ENCODE data around the gene NUDT4.
"Not testable (repeated sequence)": the region's sequence is repeated elsewhere in the genome, so short reads cannot be mapped to it uniquely, and the experiment has no call there.

The NUDT4 gene

GRCh38 chr12:93429852-93430251 is 52.1 kb downstream of the NUDT4 start:
- DNase-seq (ENCODE audit: low read depth) = peak; percentile 40
- TF ChIP-seq CTCF (IDR thresholded peaks at IDR 0.05; ENCODE audit: insufficient read depth, low read depth, low read length, missing control alignments) = no peak
- H3K4me3 ChIP-seq (ENCODE audit: low read length) = no peak overlapping the region

- TF ChIP-seq CTCF (IDR thresholded peaks at IDR 0.05; ENCODE audit: insufficient read depth, low read depth, low read length, missing control alignments) = no peak
- DNase-seq (ENCODE audit: low read depth) = no peak
- no peak overlapping the region for H3K4me3 ChIP-seq (ENCODE audit: low read length)
Measured at GRCh38 chr12:93430280-93430679, 52.6 kb downstream of the NUDT4 start.

GRCh38 chr12:93432031-93432430 is 54.3 kb downstream of the NUDT4 start:
- not testable (repeated sequence) for DNase-seq (ENCODE audit: low read depth)

GRCh38 chr12:93434256-93434865 is 56.6 kb downstream of the NUDT4 start:
- no peak overlapping the region for H3K4me3 ChIP-seq (ENCODE audit: low read length)
- TF ChIP-seq CTCF (IDR thresholded peaks at IDR 0.05; ENCODE audit: insufficient read depth, low read depth, low read length, missing control alignments) = no peak

More at GRCh38 chr12:93432031-93432430, 54.3 kb downstream of the NUDT4 start:
- not testable (repeated sequence) for H3K4me3 ChIP-seq (ENCODE audit: low read length)

GRCh38 chr12:93438266-93439050 is 60.7 kb downstream of the NUDT4 start:
- TF ChIP-seq CTCF (IDR thresholded peaks at IDR 0.05; ENCODE audit: insufficient read depth, low read depth, low read length, missing control alignments) = no peak
- H3K4me3 ChIP-seq (ENCODE audit: low read length) = no peak overlapping the region
- DNase-seq (ENCODE audit: low read depth) = no peak

More at GRCh38 chr12:93434256-93434865, 56.6 kb downstream of the NUDT4 start:
- no peak for DNase-seq (ENCODE audit: low read depth)

GRCh38 chr12:93440043-93440835 is 62.5 kb downstream of the NUDT4 start:
- TF ChIP-seq CTCF (IDR thresholded peaks at IDR 0.05; ENCODE audit: insufficient read depth, low read depth, low read length, missing control alignments) = no peak
- peak overlapping the region; percentile 87 for H3K4me3 ChIP-seq (ENCODE audit: low read length)
- peak; percentile 77 for DNase-seq (ENCODE audit: low read depth)

GRCh38 chr12:93441081-93441616 is 63.4 kb downstream of the NUDT4 start:
- peak overlapping the region; percentile 87 for H3K4me3 ChIP-seq (ENCODE audit: low read length)
- no peak for TF ChIP-seq CTCF (IDR thresholded peaks at IDR 0.05; ENCODE audit: insufficient read depth, low read depth, low read length, missing control alignments)
- peak; percentile 41 for DNase-seq (ENCODE audit: low read depth)

All from epithelial cell of esophagus (primary cell).